ENCODE data around the gene ICAM4.
"Not testable (repeated sequence)": the region's sequence is repeated elsewhere in the genome, so short reads cannot be mapped to it uniquely, and the experiment has no call there.

The ICAM4 gene

DNA sequence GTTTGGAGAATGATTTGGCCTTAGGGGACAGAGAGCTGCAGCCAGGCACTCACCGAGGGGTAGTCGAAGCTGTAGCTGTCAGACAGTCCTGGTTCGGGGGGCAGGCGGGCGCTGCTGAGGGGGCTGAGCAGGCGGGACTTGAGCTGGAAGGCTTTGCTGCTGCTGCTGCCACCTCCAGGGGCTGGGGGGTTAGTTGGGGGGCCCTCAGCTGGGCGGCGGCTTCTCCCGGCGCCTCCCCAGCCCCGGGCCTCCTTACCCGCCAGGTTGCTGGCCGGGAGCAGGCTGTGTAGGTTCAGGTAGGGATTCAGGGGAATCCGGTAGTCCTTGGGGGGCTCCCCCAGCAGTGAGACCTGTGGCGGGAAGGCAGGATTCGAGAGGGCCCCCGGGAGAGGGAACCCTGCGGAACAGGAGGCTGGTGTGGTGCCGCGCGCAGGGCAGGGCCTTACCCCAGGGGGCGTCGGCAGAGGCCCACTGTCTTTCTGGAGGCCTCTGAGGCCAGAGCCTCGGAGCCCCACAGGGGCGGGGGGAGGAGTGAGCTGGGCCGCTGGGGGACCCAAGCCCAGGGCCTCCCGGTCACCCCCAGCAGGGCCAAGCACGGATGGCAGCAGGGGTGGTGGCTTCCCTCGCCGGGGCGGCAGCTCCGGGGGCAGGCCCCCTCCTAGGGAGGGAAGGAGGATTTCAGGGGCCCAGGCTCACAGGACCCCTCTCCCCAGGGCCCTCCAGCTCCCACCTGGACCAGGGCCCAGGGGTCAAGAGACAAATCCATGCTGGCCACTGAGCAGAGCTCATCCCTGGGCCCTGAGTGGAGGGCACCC lies 34.1 kb downstream of the ICAM4 start:
- DNase-seq = no peak

GRCh38 chr19:10321417-10321797 lies 34.7 kb downstream of the ICAM4 start:
- DNase-seq = no peak

GRCh38 chr19:10321874-10322835 lies 35.4 kb downstream of the ICAM4 start:
- no peak for DNase-seq

DNA sequence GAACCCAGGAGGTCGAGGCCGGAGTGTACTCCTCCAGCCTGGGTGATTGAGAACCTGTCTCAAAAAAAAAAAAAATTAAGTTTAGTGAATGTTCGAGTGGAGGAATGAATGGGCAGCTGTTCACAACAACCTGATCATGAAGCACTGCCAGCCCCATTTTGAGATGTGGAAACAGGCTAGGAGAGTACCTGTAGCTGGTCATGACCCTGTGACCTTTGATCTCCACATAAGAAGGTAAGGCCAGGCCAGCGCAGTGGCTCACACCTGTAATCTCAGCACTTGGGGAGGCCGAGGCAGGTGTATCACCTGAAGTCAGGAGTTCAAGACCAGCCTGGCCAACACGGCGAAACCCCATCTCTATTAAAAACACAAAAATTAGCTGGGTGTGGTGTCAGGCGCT lies 39.0 kb downstream of the ICAM4 start:
- DNase-seq = no peak

DNA sequence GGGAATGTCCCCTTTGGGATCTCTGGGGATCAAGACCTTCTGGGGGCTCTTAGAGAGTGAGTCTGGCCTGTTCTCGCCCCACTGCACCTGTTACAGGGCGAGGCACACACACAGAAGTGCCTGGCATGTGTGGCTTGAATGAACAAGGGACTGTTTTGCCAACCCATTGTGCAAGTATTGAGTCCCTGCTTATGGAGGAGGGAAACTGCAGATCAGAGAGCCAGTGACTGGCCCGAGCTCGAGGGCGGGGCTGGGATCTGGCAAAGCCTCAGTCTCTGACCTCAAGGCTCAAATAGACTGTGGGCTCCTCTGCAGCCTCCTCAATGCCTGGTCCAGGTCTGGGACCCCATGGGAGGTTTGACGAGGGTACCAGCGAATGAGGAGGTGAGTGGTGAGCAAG lies 41.0 kb downstream of the ICAM4 start:
- DNase-seq = no peak

DNA sequence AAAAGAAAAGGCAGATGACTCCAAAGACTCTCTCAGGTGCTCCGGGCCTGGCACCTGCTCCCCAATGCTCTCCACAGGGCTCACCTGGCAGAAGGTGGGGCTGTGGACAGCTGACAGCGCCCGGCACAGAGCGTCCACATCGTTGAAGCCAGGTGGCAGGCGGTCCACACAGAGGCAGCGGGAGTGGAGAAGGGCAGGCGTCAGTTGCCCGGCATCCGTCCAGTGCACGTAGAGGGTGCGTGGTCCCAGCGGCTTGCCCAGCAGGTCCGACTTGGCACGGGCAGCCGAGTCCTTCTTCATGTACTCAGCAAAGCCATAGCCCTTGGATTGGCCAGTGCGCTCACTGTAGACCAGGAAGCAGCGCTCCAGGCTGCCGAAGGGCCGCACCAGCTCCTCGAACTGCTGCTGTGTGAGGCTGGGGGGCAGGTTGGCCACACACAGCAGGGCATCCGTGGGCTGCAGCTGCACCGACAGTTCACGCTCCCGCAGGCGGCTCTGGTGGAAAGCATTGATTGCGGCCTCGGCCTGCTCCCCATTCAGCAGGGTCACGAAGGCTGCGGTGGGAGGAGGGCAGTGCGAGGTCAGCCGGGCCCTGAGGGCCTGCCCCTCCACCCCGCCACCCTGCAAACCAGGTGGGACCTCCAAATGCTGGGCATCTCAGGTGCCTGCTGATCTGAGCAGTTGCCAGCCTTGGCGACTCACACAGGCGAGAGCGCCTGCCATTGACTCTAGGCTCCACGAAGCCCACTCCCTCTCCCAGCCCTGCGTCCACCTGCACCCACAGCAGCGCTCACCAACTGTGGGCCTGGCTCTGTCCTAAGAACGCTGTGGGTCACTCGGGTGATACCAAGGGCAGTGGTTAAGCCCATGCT lies 42.0 kb downstream of the ICAM4 start:
- DNase-seq = no peak

DNA sequence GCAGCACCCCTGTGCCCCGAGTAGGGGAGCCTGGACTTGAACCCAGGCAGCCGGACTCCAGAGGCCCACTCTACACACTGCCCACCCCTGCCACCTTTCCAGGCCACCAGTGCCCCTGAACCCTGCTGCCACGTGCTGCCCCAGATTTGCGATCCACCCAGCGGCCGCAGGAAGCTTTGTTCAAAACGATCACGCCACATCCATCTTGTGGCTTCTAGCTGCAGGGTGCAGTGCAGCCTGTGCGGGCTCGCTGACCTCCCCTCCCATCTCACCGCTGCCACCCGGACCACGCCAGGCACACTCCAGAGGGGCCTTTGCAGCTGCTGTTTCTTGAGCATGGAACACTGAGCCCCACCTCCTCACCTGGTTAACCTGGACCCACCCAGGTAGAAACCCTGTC lies 42.8 kb downstream of the ICAM4 start:
- DNase-seq = no peak

DNA sequence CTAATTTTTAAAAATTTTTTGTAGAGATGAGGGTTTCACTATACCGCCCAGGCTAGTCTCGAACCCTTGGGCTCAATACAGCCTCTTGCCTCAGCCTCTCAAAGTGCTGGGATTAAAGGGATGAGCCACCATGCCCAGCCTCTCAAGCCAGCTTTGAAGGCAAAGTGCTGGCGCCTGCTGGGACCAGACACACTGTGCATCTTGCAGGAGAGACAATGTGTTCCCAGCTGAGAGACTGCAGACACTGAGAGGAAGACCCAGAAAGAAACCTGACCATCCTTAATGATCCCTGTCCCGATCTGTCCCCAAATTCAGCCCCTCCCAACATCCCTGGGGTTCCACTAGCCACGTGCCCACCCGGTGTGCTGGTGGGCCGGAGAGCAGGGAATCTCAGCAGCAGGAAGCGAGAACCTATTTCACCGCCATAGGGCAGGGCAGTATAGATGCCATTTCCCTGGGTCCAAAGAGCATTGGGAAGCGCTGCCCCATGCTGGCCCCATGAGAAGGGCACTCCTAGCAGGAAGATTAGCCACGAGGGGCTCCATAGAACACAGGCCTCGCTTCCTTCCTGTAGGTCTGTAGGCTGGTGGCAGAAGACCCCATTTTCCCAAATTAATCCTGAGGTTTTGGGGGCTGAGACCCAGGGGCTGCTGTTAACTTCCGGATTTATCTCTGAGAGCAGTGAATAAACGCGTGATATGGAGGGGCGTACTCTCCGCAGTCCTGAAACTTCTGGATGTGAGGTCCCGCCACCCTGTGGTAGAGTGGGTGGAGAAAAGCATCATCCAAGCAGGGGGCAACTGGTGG lies 45.6 kb downstream of the ICAM4 start:
- DNase-seq = no peak

DNA sequence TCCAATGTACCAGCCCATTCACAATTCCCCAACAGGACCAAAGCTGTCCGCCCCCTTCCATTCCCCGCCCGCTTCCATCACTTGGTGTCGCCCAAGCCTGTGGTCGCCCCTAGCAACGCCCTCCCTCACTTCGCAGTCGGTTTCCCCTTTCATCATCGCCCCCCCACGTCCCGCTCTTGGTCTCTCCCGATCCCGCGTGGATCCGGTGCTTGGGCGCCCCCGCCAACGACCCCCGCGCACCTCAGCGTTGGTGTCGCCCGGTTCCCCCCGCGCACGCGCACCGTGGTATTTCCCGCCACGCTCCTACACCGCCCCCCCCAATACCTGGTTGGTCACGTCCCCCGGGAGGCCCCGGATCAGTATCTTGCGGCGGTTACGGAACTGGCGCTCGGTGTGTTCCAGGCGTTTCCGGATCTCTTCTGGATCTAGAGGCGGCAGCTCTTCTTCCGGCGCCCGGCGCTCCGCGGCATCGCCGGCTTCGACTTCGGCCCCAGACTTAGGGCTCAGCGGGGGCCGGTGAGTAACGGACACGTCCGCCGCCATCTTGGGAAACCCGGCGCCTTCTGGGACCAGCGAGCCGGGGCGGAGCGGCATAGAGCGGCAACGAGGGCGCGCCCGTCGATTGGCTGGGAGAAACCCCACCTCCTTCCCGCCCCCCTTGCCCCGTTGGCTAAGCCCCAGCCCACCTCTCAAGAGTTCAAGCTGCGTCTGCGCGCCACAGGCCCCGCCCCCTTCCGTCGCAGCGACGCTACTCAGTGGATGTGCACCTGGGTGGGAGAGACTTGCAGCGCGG lies 46.4 kb downstream of the ICAM4 start, which contains the start of gene RAVER1:
Gene RAVER1, minus strand, starts transcription at position 565 of the 793 bp plus-strand sequence. Its CDS starts 22 bp downstream, at position 543.
- DNase-seq = peak; percentile 98

DNA sequence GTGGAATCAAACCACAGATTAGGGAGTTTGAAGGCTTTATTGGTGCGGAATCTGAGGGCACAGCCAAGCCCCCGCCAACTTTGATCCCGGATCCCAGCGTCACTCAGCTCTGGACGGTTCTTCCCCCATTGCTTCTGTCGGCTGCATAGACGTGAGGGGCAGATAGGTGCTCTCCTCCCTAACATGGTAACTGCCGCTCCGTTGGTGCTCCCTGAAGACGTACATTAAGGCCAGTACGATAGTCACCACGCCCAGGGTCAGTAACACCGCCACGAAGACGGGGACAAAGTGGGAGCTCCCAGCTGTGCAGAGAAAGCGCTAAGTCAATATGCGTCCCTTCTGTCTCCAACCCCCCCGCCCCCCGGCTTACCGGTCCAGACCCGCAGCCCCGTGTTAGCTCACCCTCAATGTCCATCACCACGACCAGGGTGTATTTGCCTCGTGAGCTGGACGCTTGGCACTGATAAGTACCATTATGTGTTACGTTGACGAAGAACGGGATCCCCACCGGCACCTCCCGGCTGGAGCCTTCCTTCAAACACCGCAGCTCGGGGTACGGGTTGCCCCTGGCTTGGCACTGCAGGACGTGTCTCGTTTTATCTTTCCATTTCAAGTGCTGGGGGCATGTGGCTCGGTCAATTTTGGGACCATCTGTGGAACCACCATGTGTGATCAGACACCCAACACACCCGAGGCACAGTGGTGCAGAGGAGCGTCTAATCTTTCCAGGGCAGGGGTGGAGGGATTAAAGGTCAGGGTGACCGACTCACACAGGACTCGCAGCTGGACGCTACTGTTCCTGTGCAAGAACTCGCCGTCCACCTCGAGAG lies 47.2 kb downstream of the ICAM4 start:
- DNase-seq = no peak

GRCh38 chr19:10334588-10335351 lies 48.0 kb downstream of the ICAM4 start:
- peak; percentile 94 for DNase-seq

DNA sequence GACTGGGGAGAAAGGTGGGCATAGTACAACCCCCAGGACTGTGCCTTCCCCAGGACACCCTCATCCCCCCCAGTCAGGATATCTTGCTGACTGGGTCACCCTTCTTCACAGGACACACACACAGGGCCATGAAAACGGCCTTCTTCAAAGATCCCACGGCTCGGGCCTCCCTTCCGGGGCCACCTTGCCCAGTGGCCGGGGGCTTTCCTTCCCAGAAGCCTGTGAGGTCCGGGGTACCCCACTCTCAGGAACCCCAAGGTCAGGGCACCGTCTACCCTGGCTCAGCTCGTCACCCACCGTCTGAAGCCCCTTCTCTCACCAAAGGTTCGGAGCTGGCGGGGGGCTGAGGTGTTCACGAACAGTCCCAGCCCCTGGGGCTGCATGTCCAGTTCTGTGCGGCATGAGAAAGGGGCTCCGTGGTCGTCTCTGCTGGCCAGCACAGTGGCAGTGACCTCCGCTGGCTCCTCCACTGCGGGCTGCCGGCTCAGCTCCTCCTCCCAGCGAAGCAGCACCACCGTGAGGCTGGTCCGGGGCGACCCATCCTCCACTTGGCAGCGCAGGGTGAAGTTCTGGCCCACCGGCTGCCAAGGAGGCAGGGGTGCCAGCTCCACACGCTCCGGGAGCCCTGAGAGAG lies 48.7 kb downstream of the ICAM4 start:
- DNase-seq = no peak

GRCh38 chr19:10336725-10337124 lies 50.0 kb downstream of the ICAM4 start:
- not testable (repeated sequence) for DNase-seq
